Measurements from ENCODE around the gene LRRTM1. TPM values are rescaled to one million over a fixed set of nuclear protein-coding genes. Genes with fewer than 3 reads are reported as not detected.

The LRRTM1 gene
- total RNA-seq, result not detected in 2 replicates

DNA sequence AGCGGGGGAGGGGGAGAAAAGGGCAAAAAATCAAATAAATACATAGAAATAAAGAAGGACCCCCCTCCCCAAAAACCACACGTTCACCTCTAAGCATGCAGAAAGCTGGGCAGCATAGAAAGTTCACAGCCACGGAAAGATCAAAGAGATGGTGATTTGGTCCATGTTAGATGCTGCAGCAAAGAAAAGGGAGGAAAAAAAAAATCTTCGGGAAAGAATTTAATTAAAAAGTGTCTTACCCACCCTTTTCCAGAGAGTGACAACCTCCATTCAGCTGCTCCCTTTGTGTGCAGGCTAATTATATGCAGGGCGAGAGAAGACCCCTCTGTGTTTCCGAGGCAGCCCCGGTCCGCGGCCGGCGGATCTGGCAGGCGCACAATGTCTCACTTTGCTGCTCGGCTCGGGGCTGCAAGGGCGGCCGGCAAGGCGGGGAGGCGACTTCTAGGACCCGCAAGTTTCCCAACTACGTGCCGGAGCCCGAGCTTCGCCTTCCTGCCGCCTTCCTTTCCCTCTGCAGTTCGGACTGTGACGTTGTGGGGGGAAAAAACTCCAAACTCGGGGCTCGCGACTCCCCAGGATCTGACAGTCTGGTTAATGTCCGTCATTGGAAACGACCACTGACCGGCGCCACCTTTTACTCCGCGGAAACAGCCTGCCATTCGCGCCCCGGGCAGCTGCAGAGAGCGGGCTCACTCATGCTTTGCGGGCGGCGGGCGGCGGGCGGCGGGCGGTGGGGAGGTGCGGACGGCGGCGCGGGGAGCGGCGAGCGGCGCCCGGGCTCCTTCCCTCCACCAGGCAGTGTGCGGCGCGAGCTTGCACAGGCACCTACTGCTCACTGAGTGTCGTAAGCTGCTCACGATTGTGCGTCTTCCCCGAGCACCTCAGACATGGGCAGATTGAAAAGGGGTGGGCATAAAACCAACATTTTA, at the start of gene LRRTM1:
Gene LRRTM1 (minus strand): TSS at position 844 of the 929 bp plus-strand sequence. CDS start 933 bp downstream, outside the sequence.

